GM23338 (cell line): Measurements from ENCODE around the gene RIC8B. TPM values are rescaled to one million over a fixed set of nuclear protein-coding genes. Genes with fewer than 3 reads are reported as not detected.
A peak's percentile ranks its signal among the peaks of the same experiment; 100 is the strongest.

Experiments used
- ATAC-seq: fragments of 200-7000 bp; cut with Tn5 transposase; 3 replicates; pipeline ENCODE4 v1.9.1; 2020
- DNase-seq: peaks from one replicate; pipeline ENCODE4 v3.0.0-alpha.2; 2015; ENCODE audit warnings: low spot score
- H2AFZ ChIP-seq: fragments of 200-600 bp; sonication (generic); 2 replicates; pipeline ENCODE4 v1.8.0; 2016; ENCODE audit warnings: antibody characterized with exemption, mild to moderate bottlenecking, moderate library complexity
- H3F3A ChIP-seq: fragments of 200-600 bp; sonication (generic); replicated peaks from 2 replicates; pipeline ENCODE4 v1.8.0; 2017; ENCODE audit warnings: antibody characterized with exemption, mixed run types, low read depth
- H3K27ac ChIP-seq: fragments of 200-600 bp; sonication (generic); 2 replicates; pipeline ENCODE4 v1.6.1; 2016; ENCODE audit warnings: low read depth
- H3K27me3 ChIP-seq: fragments of 200-600 bp; sonication (generic); 2 replicates; pipeline ENCODE4 v1.8.0; 2016; ENCODE audit warnings: mild to moderate bottlenecking, mixed run types, moderate library complexity; ENCODE audit not compliant: insufficient read depth
- H3K36me3 ChIP-seq: fragments of 200-600 bp; sonication (generic); 2 replicates; pipeline ENCODE4 v1.8.0; 2016; ENCODE audit warnings: mild to moderate bottlenecking; ENCODE audit not compliant: insufficient read depth
- H3K4me1 ChIP-seq: fragments of 200-600 bp; sonication (generic); 2 replicates; pipeline ENCODE4 v1.8.0; 2016; ENCODE audit warnings: mild to moderate bottlenecking, moderate library complexity; ENCODE audit not compliant: insufficient read depth
- H3K4me2 ChIP-seq: fragments of 200-600 bp; sonication (generic); 2 replicates; pipeline ENCODE4 v1.7.1; 2017; ENCODE audit warnings: mixed run types
- H3K4me3 ChIP-seq: fragments of 200-600 bp; sonication (generic); 2 replicates; pipeline ENCODE4 v1.6.1; 2016; ENCODE audit warnings: mixed run types
- H3K79me2 ChIP-seq: fragments of 200-600 bp; sonication (generic); replicated peaks from 2 replicates; pipeline ENCODE4 v1.8.0; 2017; ENCODE audit warnings: mild to moderate bottlenecking; ENCODE audit not compliant: insufficient read depth
- H3K9me2 ChIP-seq: fragments of 200-600 bp; sonication (generic); 2 replicates; pipeline ENCODE4 v1.8.0; 2017; ENCODE audit not compliant: insufficient read depth
- H4K20me1 ChIP-seq: fragments of 200-600 bp; sonication (generic); replicated peaks from 2 replicates; pipeline ENCODE4 v1.8.0; 2017; ENCODE audit warnings: mild to moderate bottlenecking; ENCODE audit not compliant: insufficient read depth
- H3K27ac Mint-ChIP-seq: 2 replicates; pipeline ENCODE4 v1.8.0; 2020; ENCODE audit warnings: inconsistent platforms, mild to moderate bottlenecking, moderate library complexity, mixed read lengths
- H3K27me3 Mint-ChIP-seq: 3 replicates; pipeline ENCODE4 v1.8.0; 2022; ENCODE audit warnings: low read depth, mild to moderate bottlenecking, moderate library complexity, mixed read lengths, inconsistent platforms; ENCODE audit not compliant: insufficient read depth, poor library complexity
- H3K36me3 Mint-ChIP-seq: 3 replicates; pipeline ENCODE4 v1.8.0; 2021; ENCODE audit warnings: low read depth, mild to moderate bottlenecking, inconsistent platforms, moderate library complexity, mixed read lengths
- H3K4me1 Mint-ChIP-seq: 3 replicates; pipeline ENCODE4 v1.8.0; 2020; ENCODE audit warnings: mild to moderate bottlenecking, inconsistent platforms, mixed read lengths
- H3K4me3 Mint-ChIP-seq: 3 replicates; pipeline ENCODE4 v1.8.0; 2021; ENCODE audit warnings: moderate library complexity, mild to moderate bottlenecking, inconsistent platforms, mixed read lengths
- H3K9me3 Mint-ChIP-seq: 3 replicates; pipeline ENCODE4 v1.8.0; 2020; ENCODE audit warnings: moderate library complexity, mild to moderate bottlenecking, inconsistent platforms, mixed read lengths
- EZH2 ChIP-seq: fragments of 200-600 bp; sonication (generic); IDR thresholded peaks from one replicate; pipeline ENCODE4 v1.8.0; 2017; ENCODE audit warnings: antibody characterized with exemption, mild to moderate bottlenecking, low read depth; ENCODE audit not compliant: unreplicated experiment
- EZH2phosphoT487 ChIP-seq: fragments of 200-600 bp; sonication (generic); IDR thresholded peaks from one replicate; pipeline ENCODE4 v1.8.1; 2018; ENCODE audit warnings: antibody characterized with exemption; ENCODE audit not compliant: unreplicated experiment
- JUNB ChIP-seq: IDR thresholded peaks from one replicate; pipeline ENCODE4 v1.6.1; 2016; ENCODE audit warnings: antibody characterized with exemption; ENCODE audit not compliant: unreplicated experiment
- NANOG ChIP-seq: IDR thresholded peaks from 2 replicates; pipeline ENCODE4 v1.6.1; 2016; ENCODE audit warnings: antibody characterized with exemption, borderline replicate concordance
- POLR2AphosphoS5 ChIP-seq: IDR thresholded peaks from 2 replicates; pipeline ENCODE4 v1.6.1; 2016; ENCODE audit warnings: antibody characterized with exemption, low read depth
- ZNF114 ChIP-seq: fragments of 250-450 bp; sonication (Bioruptor Pico); IDR thresholded peaks from 2 replicates; pipeline ENCODE4 v1.5.0; 2020; ENCODE audit warnings: mild to moderate bottlenecking, moderate library complexity
- polyA plus RNA-seq: library from polyadenylated mRNA; unstranded; fragments of >200 nt; fragmentation: Nextera tagmentation; extraction: Ambion mirVana; gene quantifications from 2 replicates; pipeline ENCODE4 v1.2.1, GENCODE V29; 2016
- total RNA-seq: library from RNA; depleted of rRNA; stranded (reverse); fragments of >200 nt; shearing (Covaris generic); gene quantifications from 2 replicates; pipeline ENCODE4 v1.2.3, GENCODE V29; 2014
- TF ChIP-seq, protein P1 (sequence below): IDR thresholded peaks from 2 replicates; pipeline ENCODE4 v1.6.1; 2016; ENCODE audit warnings: antibody characterized with exemption
- TF ChIP-seq, protein P2 (sequence below): fragments of 250-450 bp; sonication (Bioruptor Pico); IDR thresholded peaks from 2 replicates; pipeline ENCODE4 v1.5.0; 2020; ENCODE audit warnings: mild to moderate bottlenecking, moderate library complexity

The RIC8B gene
- total and polyA plus RNA-seq, 2 experiments from 2014 or later = 12.3 to 25.5 TPM

DNA sequence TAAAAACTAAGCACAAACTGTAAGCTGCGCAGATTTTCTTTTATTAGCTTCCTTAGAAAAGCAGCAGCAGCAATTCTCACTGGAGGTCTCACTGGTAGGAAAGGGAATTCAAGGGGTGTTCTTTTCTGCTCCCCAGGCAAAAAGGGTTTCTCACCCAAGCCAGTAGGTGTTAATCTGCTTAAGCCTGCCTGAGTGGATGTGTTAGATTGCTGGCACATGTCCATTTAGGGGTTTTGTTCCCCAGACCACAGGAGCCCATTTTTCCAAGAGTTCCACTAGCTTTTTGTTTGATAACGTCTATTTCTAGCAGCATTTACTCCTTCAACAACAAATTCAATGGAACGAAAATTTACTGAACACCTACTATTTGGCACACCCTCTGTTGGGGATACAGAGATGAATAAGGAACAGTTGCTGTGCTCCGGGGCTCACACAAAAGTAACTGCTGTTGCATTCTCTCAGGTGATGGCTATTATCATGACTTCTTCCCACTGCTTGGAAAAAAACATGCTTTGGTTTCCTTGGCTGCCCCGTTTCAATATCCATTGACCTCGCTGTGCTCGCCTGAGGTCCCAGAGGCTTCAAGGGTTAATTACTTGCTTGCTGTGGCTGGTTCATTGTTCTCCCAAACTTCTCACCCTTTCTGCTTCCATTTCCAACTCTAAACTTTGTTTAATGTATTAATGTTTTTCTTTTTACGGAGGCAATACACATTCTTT is 31.1 kb upstream of the RIC8B start:
- Histone ChIP-seq H2AFZ (0 out of 2 replicates have a peak overlapping the region, but pooled peaks have one; percentile 25), H3K4me3 (no peak overlapping the region)
- peaks cover 50% of the 10 kb centered on the region for H3K4me1 Mint-ChIP-seq

More for the DNA sequence above, 31.1 kb upstream of the RIC8B start:
- TF ChIP-seq EZH2phosphoT487 (no peak), ZNF114 (CRISPR knock-in tag) (no peak), POLR2AphosphoS5 (no peak), JUNB (no peak), EZH2 (no peak), NANOG (no peak)
- TF ChIP-seq, protein P1, sequence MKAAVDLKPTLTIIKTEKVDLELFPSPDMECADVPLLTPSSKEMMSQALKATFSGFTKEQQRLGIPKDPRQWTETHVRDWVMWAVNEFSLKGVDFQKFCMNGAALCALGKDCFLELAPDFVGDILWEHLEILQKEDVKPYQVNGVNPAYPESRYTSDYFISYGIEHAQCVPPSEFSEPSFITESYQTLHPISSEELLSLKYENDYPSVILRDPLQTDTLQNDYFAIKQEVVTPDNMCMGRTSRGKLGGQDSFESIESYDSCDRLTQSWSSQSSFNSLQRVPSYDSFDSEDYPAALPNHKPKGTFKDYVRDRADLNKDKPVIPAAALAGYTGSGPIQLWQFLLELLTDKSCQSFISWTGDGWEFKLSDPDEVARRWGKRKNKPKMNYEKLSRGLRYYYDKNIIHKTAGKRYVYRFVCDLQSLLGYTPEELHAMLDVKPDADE = no peak
- TF ChIP-seq, protein P2, sequence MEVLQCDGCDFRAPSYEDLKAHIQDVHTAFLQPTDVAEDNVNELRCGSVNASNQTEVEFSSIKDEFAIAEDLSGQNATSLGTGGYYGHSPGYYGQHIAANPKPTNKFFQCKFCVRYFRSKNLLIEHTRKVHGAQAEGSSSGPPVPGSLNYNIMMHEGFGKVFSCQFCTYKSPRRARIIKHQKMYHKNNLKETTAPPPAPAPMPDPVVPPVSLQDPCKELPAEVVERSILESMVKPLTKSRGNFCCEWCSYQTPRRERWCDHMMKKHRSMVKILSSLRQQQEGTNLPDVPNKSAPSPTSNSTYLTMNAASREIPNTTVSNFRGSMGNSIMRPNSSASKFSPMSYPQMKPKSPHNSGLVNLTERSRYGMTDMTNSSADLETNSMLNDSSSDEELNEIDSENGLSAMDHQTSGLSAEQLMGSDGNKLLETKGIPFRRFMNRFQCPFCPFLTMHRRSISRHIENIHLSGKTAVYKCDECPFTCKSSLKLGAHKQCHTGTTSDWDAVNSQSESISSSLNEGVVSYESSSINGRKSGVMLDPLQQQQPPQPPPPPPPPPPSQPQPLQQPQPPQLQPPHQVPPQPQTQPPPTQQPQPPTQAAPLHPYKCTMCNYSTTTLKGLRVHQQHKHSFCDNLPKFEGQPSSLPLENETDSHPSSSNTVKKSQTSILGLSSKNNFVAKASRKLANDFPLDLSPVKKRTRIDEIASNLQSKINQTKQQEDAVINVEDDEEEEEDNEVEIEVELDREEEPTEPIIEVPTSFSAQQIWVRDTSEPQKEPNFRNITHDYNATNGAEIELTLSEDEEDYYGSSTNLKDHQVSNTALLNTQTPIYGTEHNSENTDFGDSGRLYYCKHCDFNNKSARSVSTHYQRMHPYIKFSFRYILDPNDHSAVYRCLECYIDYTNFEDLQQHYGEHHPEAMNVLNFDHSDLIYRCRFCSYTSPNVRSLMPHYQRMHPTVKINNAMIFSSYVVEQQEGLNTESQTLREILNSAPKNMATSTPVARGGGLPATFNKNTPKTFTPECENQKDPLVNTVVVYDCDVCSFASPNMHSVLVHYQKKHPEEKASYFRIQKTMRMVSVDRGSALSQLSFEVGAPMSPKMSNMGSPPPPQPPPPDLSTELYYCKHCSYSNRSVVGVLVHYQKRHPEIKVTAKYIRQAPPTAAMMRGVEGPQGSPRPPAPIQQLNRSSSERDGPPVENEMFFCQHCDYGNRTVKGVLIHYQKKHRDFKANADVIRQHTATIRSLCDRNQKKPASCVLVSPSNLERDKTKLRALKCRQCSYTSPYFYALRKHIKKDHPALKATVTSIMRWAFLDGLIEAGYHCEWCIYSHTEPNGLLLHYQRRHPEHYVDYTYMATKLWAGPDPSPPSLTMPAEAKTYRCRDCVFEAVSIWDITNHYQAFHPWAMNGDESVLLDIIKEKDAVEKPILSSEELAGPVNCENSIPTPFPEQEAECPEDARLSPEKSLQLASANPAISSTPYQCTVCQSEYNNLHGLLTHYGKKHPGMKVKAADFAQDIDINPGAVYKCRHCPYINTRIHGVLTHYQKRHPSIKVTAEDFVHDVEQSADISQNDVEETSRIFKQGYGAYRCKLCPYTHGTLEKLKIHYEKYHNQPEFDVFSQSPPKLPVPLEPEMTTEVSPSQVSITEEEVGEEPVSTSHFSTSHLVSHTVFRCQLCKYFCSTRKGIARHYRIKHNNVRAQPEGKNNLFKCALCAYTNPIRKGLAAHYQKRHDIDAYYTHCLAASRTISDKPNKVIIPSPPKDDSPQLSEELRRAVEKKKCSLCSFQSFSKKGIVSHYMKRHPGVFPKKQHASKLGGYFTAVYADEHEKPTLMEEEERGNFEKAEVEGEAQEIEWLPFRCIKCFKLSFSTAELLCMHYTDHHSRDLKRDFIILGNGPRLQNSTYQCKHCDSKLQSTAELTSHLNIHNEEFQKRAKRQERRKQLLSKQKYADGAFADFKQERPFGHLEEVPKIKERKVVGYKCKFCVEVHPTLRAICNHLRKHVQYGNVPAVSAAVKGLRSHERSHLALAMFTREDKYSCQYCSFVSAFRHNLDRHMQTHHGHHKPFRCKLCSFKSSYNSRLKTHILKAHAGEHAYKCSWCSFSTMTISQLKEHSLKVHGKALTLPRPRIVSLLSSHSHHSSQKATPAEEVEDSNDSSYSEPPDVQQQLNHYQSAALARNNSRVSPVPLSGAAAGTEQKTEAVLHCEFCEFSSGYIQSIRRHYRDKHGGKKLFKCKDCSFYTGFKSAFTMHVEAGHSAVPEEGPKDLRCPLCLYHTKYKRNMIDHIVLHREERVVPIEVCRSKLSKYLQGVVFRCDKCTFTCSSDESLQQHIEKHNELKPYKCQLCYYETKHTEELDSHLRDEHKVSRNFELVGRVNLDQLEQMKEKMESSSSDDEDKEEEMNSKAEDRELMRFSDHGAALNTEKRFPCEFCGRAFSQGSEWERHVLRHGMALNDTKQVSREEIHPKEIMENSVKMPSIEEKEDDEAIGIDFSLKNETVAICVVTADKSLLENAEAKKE (CRISPR knock-in tag) = no peak
- H3K79me2 ChIP-seq = no peaks in the 10 kb centered on the region
- Mint-ChIP-seq H3K4me3 (no peak overlapping the region), H3K27ac (no peak overlapping the region), H3K27me3 (peaks cover 3% of the 10 kb centered on the region), H3K9me3 (no peaks in the 10 kb centered on the region), H3K36me3 (no peaks in the 10 kb centered on the region)
- H3K36me3 ChIP-seq = no peaks in the 10 kb centered on the region
- 0 out of 2 replicates have a peak overlapping the region, but pooled peaks have one; percentile 22 for H3K4me2 ChIP-seq
- peaks cover 36% of the 10 kb centered on the region for H3K4me1 ChIP-seq
- ATAC-seq (peak; percentile 66), DNase-seq (no peak)
- H3K27me3 ChIP-seq = no peaks in the 10 kb centered on the region
- H4K20me1 ChIP-seq = no peaks in the 10 kb centered on the region
- H3K27ac ChIP-seq = no peak overlapping the region
- no peaks in the 10 kb centered on the region for H3F3A ChIP-seq
- H3K9me2 ChIP-seq = no peaks in the 10 kb centered on the region
